Activated T-cell treated with anti-CD3 and anti-CD28 coated beads, Interleukin-2, amount 50 U/mL, for 72 hours (primary cell): ENCODE data around the gene CYB5R3. TPM values are rescaled to one million over a fixed set of nuclear protein-coding genes. Genes with fewer than 3 reads are reported as not detected.
"Not testable (repeated sequence)": the region's sequence is repeated elsewhere in the genome, so short reads cannot be mapped to it uniquely, and the experiment has no call there.

Experiments
- ATAC-seq, 2 donors: fragments of 150-1000 bp; cut with Tn5 transposase; replicated peaks in 1 of 2; 2 replicates each; pipeline ENCODE4 v1.10.0; 2021; ENCODE audit warnings: moderate library complexity in 2 of 2, mild to moderate bottlenecking in 1 of 2
- DNase-seq, 2 donors: peaks; one replicate each; pipeline ENCODE4 v3.0.0; 2021 to 2022; ENCODE audit warnings: mixed read lengths in 1 of 2
- H3K27ac Mint-ChIP-seq: one replicate; pipeline ENCODE4 v1.8.0; 2022; ENCODE audit warnings: mild to moderate bottlenecking, moderate library complexity, mixed read lengths
- H3K27me3 Mint-ChIP-seq: one replicate; pipeline ENCODE4 v1.8.0; 2022; ENCODE audit warnings: low read depth, mixed read lengths
- H3K36me3 Mint-ChIP-seq, 2 donors: one replicate each; pipeline ENCODE4 v1.8.0; 2022; ENCODE audit warnings: mixed read lengths in 2 of 2, mild to moderate bottlenecking in 1 of 2; ENCODE audit not compliant: insufficient read depth in 2 of 2
- H3K4me1 Mint-ChIP-seq: one replicate; pipeline ENCODE4 v1.8.0; 2022; ENCODE audit warnings: low read depth, mixed read lengths
- H3K4me3 Mint-ChIP-seq, 2 donors: one replicate each; pipeline ENCODE4 v1.8.0; 2022; ENCODE audit warnings: mild to moderate bottlenecking in 2 of 2, mixed read lengths in 2 of 2, moderate library complexity in 2 of 2
- H3K9me3 Mint-ChIP-seq, 2 donors: one replicate each; pipeline ENCODE4 v1.8.0; 2022; ENCODE audit warnings: mixed read lengths in 2 of 2
- total RNA-seq, 2 donors: library from RNA; stranded (reverse); gene quantifications; one replicate each; pipeline ENCODE4 v1.2.3, GENCODE V29; 2022

The CYB5R3 gene
- total RNA-seq, 2 donors from 2014 or later: 60.7 to 67.1 TPM

- H3K9me3 Mint-ChIP-seq: no peaks in the 10 kb centered on the region
- H3K4me3 Mint-ChIP-seq: no peak overlapping the region
- no peak for DNase-seq
- peaks cover 77% of the 10 kb centered on the region for H3K4me1 Mint-ChIP-seq
- H3K27me3 Mint-ChIP-seq: no peaks in the 10 kb centered on the region
- ATAC-seq: no peak
- peaks cover 9 to 15% of the 10 kb centered on the region in 2 donors for H3K36me3 Mint-ChIP-seq
- H3K27ac Mint-ChIP-seq: peak overlapping the region; percentile 69
Measured at GRCh38 chr22:42608136-42608822, 40.9 kb downstream of the CYB5R3 start.

DNA sequence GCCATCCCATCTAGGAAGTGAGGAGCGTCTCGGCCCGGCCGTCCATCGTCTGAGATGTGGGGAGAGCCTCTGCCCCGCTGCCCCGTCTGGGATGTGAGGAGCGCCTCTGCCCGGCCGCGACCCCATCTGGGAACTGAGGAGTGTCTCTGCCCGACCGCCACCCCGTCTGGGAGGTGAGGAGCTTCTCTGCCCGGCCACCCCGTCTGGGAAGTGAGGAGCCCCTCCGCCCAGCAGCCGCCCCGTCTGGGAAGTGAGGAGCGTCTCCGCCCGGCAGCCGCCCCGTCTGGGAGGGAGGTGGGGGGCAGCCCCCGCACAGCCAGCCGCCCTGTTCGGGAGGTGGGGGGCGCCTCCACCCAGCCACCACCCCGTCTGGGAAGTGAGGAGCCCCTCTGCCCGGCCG is 41.6 kb downstream of the CYB5R3 start:
- Mint-ChIP-seq H3K36me3 (peaks cover 5 to 15% of the 10 kb centered on the region in 2 donors), H3K4me1 (peaks cover 72% of the 10 kb centered on the region)
- not testable (repeated sequence) for H3K27ac Mint-ChIP-seq, ATAC-seq, H3K9me3 Mint-ChIP-seq, H3K4me3 Mint-ChIP-seq, H3K27me3 Mint-ChIP-seq, DNase-seq

DNA sequence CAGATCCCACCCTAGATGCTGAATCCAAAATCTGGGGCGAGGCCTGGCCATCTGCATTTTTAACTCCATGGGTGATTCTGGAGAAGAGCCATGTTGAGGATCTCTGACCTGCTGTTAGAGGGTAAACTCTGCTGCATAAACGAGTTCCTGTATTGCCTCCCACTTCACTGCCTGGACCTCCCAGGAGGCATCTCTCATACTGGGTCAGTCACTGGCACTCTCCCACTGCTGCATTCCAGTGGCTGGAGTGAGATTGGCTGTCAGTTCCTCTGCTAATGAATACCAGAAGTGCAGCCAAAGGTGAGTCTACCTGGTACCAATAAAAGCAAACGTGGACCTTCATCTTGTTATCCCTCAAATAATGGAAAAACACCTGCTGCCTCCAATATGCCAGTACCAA is 44.8 kb downstream of the CYB5R3 start:
- no peaks in the 10 kb centered on the region for H3K9me3 Mint-ChIP-seq
- peaks cover 39% of the 10 kb centered on the region for H3K4me1 Mint-ChIP-seq
- H3K27me3 Mint-ChIP-seq: no peaks in the 10 kb centered on the region
- DNase-seq (no peak), ATAC-seq (no peak)
- no peak overlapping the region for H3K4me3 Mint-ChIP-seq
- peak overlapping the region; percentile 33 for H3K27ac Mint-ChIP-seq
- peaks cover 6 to 27% of the 10 kb centered on the region in 2 donors for H3K36me3 Mint-ChIP-seq

GRCh38 chr22:42603427-42603826 is 45.8 kb downstream of the CYB5R3 start:
- no peak for ATAC-seq
- Mint-ChIP-seq H3K4me1 (peaks cover 30% of the 10 kb centered on the region), H3K27ac (peak overlapping the region; percentile 0), H3K4me3 (no peak overlapping the region), H3K27me3 (no peaks in the 10 kb centered on the region), H3K36me3 (peaks cover 10 to 31% of the 10 kb centered on the region in 2 donors), H3K9me3 (no peaks in the 10 kb centered on the region)
- DNase-seq: no peak

DNA sequence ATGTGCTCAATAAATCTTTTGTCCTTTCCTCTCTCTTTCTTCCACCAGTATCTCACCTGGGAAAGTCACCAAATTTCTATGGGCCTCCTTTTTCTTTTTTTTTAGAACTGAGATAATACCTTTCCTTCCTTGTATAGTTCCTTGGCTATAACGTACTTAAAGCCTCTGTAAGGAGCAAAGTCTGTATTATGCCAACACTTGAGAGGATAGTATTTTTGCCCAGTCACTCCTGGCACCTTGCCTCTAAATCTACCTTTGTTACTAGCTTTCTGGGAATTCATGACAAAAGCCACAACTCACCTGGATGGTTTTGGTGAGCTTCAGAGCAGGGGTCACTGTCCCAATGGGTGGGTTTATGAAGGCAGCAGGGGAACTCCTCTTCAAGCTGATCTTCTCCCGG is 46.7 kb downstream of the CYB5R3 start:
- peaks cover 10 to 34% of the 10 kb centered on the region in 2 donors for H3K36me3 Mint-ChIP-seq
- H3K27ac Mint-ChIP-seq: no peak overlapping the region
- H3K4me1 Mint-ChIP-seq: peaks cover 30% of the 10 kb centered on the region
- DNase-seq (no peak), ATAC-seq (no peak)
- H3K9me3 Mint-ChIP-seq: no peaks in the 10 kb centered on the region
- H3K4me3 Mint-ChIP-seq: no peak overlapping the region
- no peaks in the 10 kb centered on the region for H3K27me3 Mint-ChIP-seq

- Mint-ChIP-seq H3K27ac (no peak overlapping the region), H3K4me1 (peaks cover 30% of the 10 kb centered on the region), H3K4me3 (no peak overlapping the region), H3K27me3 (no peaks in the 10 kb centered on the region), H3K9me3 (no peaks in the 10 kb centered on the region), H3K36me3 (peaks cover 10 to 32% of the 10 kb centered on the region in 2 donors)
- ATAC-seq: no peak
- no peak for DNase-seq
Measured at GRCh38 chr22:42601879-42602465, 47.2 kb downstream of the CYB5R3 start.

DNA sequence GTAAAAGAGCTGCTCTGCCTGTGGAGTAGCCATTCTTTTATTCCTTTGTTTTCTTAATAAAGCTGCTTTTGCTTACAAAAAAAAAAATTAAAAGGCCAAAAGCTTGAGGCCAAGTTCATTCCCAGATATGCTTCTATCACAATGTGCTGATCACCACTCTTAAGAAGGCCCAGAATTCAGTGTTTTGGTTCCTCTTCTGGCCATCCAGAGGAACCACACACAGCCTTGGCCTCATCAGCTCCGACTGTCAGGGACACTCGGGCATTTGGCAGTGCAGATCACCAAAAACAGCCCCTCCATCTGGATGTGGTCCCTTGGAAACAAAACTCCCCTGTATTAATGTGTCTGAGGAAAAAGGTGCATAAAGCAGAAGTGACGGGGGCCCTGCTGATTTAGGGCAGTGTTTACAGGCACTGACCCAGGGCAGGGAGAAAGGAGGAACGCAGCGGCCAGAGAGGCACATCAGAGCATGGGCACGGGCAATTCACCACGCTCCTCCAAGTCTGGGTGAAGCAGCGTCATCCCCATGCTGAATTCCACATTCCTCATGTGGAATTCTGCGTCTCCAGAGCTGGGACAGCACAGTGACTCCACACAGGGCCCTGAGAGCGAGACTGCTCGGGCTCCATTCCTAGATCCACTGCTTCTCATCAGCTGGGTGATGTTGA is 52.2 kb downstream of the CYB5R3 start:
- Mint-ChIP-seq H3K36me3 (peaks cover 7 to 37% of the 10 kb centered on the region in 2 donors), H3K9me3 (no peaks in the 10 kb centered on the region), H3K4me3 (no peak overlapping the region), H3K4me1 (no peaks in the 10 kb centered on the region), H3K27ac (no peak overlapping the region), H3K27me3 (no peaks in the 10 kb centered on the region)
- no peak for DNase-seq
- ATAC-seq: no peak

DNA sequence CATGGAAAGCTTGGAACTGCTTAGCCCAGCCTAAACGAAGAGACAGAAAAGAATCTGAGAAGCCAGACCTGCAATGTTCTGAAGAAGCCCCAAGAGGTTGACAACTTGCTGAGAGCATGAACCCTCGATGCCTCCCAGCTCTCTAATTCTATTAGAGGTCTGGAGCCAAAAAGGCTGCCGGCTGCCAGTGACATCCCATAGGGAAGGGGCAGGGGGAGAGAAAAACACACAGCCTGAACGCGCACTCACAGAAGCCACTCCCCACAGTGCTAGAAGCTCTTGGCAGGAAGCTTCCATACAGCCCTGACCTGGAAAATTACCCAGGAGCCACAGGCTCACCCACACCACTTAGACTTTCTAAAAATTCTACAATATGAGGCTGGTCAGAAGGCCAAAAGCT is 52.9 kb downstream of the CYB5R3 start:
- Mint-ChIP-seq H3K27ac (no peak overlapping the region), H3K4me3 (no peak overlapping the region)
- ATAC-seq: no peak

DNA sequence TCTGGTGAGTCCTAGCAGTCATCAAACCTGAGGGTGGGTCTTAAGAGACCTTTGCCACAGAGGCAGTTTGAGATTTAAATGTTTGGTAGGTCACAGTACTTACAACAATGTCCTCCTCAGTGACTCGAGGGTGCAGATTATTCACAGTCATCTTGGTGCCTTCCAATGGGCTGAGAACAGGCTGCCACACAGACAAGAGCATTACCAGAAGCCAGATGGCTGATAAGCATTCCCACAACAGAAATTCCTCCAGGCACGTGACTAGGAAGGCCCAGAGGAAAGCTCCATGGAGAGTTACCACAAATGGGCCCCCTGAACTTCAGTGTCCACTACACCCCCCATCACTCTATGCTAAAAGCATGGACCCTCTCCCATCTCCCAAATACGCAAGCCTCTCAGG is 53.8 kb downstream of the CYB5R3 start:
- Mint-ChIP-seq H3K27ac (no peak overlapping the region), H3K4me1 (no peaks in the 10 kb centered on the region), H3K4me3 (no peak overlapping the region), H3K27me3 (no peaks in the 10 kb centered on the region), H3K36me3 (peaks cover 4 to 32% of the 10 kb centered on the region in 2 donors), H3K9me3 (no peaks in the 10 kb centered on the region)
- DNase-seq (no peak), ATAC-seq (no peak)

More for the DNA sequence above, 52.9 kb downstream of the CYB5R3 start:
- no peaks in the 10 kb centered on the region for H3K4me1 Mint-ChIP-seq
- no peak for DNase-seq
- H3K36me3 Mint-ChIP-seq: peaks cover 4 to 34% of the 10 kb centered on the region in 2 donors
- no peaks in the 10 kb centered on the region for H3K27me3 Mint-ChIP-seq
- no peaks in the 10 kb centered on the region for H3K9me3 Mint-ChIP-seq

DNA sequence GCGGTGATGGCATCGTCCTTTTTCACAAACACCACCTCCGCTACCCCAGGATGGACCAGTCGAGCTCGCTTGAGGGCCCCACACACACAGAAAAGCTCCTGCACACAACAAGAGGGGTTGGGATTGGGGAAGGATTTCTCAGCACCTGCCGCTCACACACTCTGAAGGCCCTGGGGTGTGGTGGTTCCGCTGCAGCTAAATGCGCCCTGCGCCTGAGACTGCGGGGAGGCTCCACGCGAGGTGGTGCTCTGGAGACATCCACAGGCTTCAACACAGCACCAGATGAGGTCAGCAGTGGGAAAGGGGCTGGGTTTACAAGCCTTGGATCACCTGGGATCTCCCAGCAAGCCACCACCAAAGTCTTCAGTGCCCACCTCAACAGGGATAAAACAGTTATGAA is 57.2 kb downstream of the CYB5R3 start:
- no peak for DNase-seq
- Mint-ChIP-seq H3K36me3 (peaks cover 2 to 23% of the 10 kb centered on the region in 2 donors), H3K27ac (no peak overlapping the region)

GRCh38 chr22:42587588-42588175 is 61.5 kb downstream of the CYB5R3 start:
- ATAC-seq: no peak
- Mint-ChIP-seq H3K4me3 (no peak overlapping the region), H3K36me3 (peaks cover 2 to 29% of the 10 kb centered on the region in 2 donors), H3K27ac (no peak overlapping the region), H3K9me3 (no peaks in the 10 kb centered on the region), H3K27me3 (no peaks in the 10 kb centered on the region), H3K4me1 (peaks cover 2% of the 10 kb centered on the region)
- DNase-seq: no peak

More for the DNA sequence above, 57.2 kb downstream of the CYB5R3 start:
- Mint-ChIP-seq H3K4me3 (no peak overlapping the region), H3K4me1 (no peaks in the 10 kb centered on the region), H3K9me3 (no peaks in the 10 kb centered on the region), H3K27me3 (no peaks in the 10 kb centered on the region)
- ATAC-seq: no peak

DNA sequence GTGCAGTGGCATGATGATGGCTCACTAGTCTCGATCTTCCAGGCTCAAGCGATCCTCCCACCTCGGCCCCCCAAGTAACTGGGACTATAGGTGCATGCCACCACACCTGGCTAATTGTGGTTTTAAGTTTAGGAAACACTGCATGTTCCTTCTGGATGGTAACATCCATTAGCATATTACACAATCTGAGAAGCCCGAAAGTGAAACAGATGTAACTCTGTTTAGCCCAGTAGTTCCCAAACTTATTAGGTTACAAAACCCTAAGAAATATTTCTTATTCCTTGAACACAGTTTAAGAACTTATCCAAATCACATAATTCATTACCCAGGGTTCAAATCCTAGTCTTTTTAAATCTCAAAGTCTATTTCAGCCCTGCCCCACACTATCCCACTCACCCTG is 62.8 kb downstream of the CYB5R3 start:
- no peaks in the 10 kb centered on the region for H3K27me3 Mint-ChIP-seq
- peak overlapping the region; percentile 13 for H3K27ac Mint-ChIP-seq
- peaks cover 10% of the 10 kb centered on the region for H3K4me1 Mint-ChIP-seq
- ATAC-seq (no peak), DNase-seq (no peak)
- H3K36me3 Mint-ChIP-seq: peaks cover 3 to 23% of the 10 kb centered on the region in 2 donors
- H3K4me3 Mint-ChIP-seq: no peak overlapping the region
- no peaks in the 10 kb centered on the region for H3K9me3 Mint-ChIP-seq

- Mint-ChIP-seq H3K27me3 (no peaks in the 10 kb centered on the region), H3K4me1 (peaks cover 16% of the 10 kb centered on the region), H3K9me3 (no peaks in the 10 kb centered on the region), H3K4me3 (no peak overlapping the region), H3K36me3 (peaks cover 7 to 22% of the 10 kb centered on the region in 2 donors), H3K27ac (no peak overlapping the region)
- no peak for ATAC-seq
- no peak for DNase-seq
Measured at GRCh38 chr22:42585096-42585495, 64.1 kb downstream of the CYB5R3 start.
